Esophagus muscularis mucosa (tissue), 4 donors: ENCODE results near the gene FAM83F. TPM values are rescaled to one million over a fixed set of nuclear protein-coding genes. Genes with fewer than 3 reads are reported as not detected.

ENCODE experiments used
- DNase-seq: peaks from one replicate; pipeline ENCODE4 v3.0.0-alpha.2; 2017; ENCODE audit errors: extremely low spot score
- H3K27ac ChIP-seq, 4 donors: fragments of 200-600 bp; sonication (generic); replicated peaks in 1 of 4; 1 replicate in 3 of 4; 2 replicates in 1 of 4; pipeline ENCODE4 v1.5.1; 2016 to 2019; ENCODE audit warnings: mild to moderate bottlenecking in 1 of 4
- H3K27me3 ChIP-seq, 4 donors: fragments of 200-600 bp; sonication (generic); one replicate each; pipeline versions ENCODE4 v1.5.1 to v1.6.0; 2016 to 2019
- H3K36me3 ChIP-seq, 4 donors: fragments of 200-600 bp; sonication (generic); one replicate each; pipeline ENCODE4 v1.5.1; 2016 to 2019
- H3K4me1 ChIP-seq, 4 donors: fragments of 200-600 bp; sonication (generic); one replicate each; pipeline ENCODE4 v1.5.1; 2016 to 2019
- H3K4me3 ChIP-seq, 4 donors: fragments of 200-600 bp; sonication (generic); 1 replicate in 2 of 4; 2 replicates in 2 of 4; pipeline ENCODE4 v1.5.1; 2016 to 2019; ENCODE audit warnings: mild to moderate bottlenecking in 4 of 4, moderate library complexity in 1 of 4
- H3K9me3 ChIP-seq, 4 donors: fragments of 200-600 bp; sonication (generic); 1 replicate in 3 of 4; 2 replicates in 1 of 4; pipeline ENCODE4 v1.5.1; 2016 to 2019
- CTCF ChIP-seq, 3 experiments: fragments of 200-600 bp in 2 of 3; fragments of 450-650 bp in 1 of 3; sonication (generic) in 2 of 3; IDR thresholded peaks; one replicate each; pipeline ENCODE4 v1.5.1; 2017 to 2019; ENCODE audit warnings: antibody characterized with exemption in 3 of 3, mild to moderate bottlenecking in 2 of 3, moderate library complexity in 1 of 3
- EP300 ChIP-seq: sonication (generic); formaldehyde crosslinking; IDR thresholded peaks from one replicate; pipeline ENCODE4 v1.6.1; 2017; ENCODE audit warnings: antibody characterized with exemption
- POLR2A ChIP-seq: fragments of 450-650 bp; IDR thresholded peaks from one replicate; pipeline ENCODE4 v1.6.1; 2017; ENCODE audit warnings: antibody characterized with exemption, moderate library complexity, mild to moderate bottlenecking, low read depth
- POLR2AphosphoS5 ChIP-seq, 2 donors: sonication (generic); formaldehyde crosslinking; IDR thresholded peaks; one replicate each; pipeline ENCODE4 v1.6.1; 2017; ENCODE audit warnings: antibody characterized with exemption in 2 of 2
- WGBS: methylation state at CpG from one replicate; pipeline ENCODE4 v1.1.5; 2018; 5-methylcytosine and 5-hydroxymethylcytosine counted together
- intact Hi-C: fragments of 100-400 bp; cut with DNase I; formaldehyde crosslinking; loops from one replicate; pipeline ENCODE4 v1.15.1; 2023
- total RNA-seq, 4 donors: library from RNA; depleted of rRNA; stranded (reverse); fragments of >200 nt; gene quantifications; one replicate each; pipeline versions ENCODE4 v1.1.0 to v1.2.1, GENCODE V29; 2016

The FAM83F gene
- total RNA-seq, 4 donors from 2014 or later, result 0.19 to 0.66 (median 0.41) TPM

GRCh38 chr22:40014667-40015248, 20.0 kb downstream of the FAM83F start:
- Histone ChIP-seq H3K36me3 (no peaks in the 10 kb centered on the region), H3K4me3 (no peak overlapping the region), H3K9me3 (no peaks in the 10 kb centered on the region), H3K27me3 (peaks cover 0 to 59% (median 0%) of the 10 kb centered on the region in 4 donors), H3K27ac (no peak overlapping the region), H3K4me1 (peaks cover 0 to 5% (median 0%) of the 10 kb centered on the region in 4 donors)
- WGBS, result 86% methylated on average over 5 of the region's 5 CpGs
- DNase-seq, result no peak
- no peak for TF ChIP-seq EP300
- no peak for TF ChIP-seq CTCF (IDR thresholded peaks at IDR 0.05)
- no peak for TF ChIP-seq POLR2AphosphoS5 (IDR thresholded peaks at IDR 0.05)
- TF ChIP-seq POLR2A, result no peak
- intact Hi-C loops, result no loop called here

GRCh38 chr22:40015358-40015976, 20.7 kb downstream of the FAM83F start:
- no peaks in the 10 kb centered on the region for H3K36me3 ChIP-seq
- H3K4me1 ChIP-seq, result no peaks in the 10 kb centered on the region
- peaks cover 0 to 54% (median 0%) of the 10 kb centered on the region in 4 donors for H3K27me3 ChIP-seq
- H3K9me3 ChIP-seq, result no peaks in the 10 kb centered on the region
- TF ChIP-seq EP300 (no peak), POLR2A (no peak), CTCF (IDR thresholded peaks at IDR 0.05) (no peak), POLR2AphosphoS5 (IDR thresholded peaks at IDR 0.05) (no peak)
- intact Hi-C loops, result no loop called here
- DNase-seq, result no peak
- 77% methylated on average over 10 of the region's 10 CpGs for WGBS
- no peak overlapping the region for H3K4me3 ChIP-seq
- H3K27ac ChIP-seq, result no peak overlapping the region

GRCh38 chr22:40018051-40018450, 23.3 kb downstream of the FAM83F start:
- 91% methylated on average over 6 of the region's 6 CpGs for WGBS
- TF ChIP-seq POLR2A, result no peak
- no peak for TF ChIP-seq POLR2AphosphoS5 (IDR thresholded peaks at IDR 0.05)
- no peak for TF ChIP-seq EP300
- TF ChIP-seq CTCF (IDR thresholded peaks at IDR 0.05), result no peak
- intact Hi-C loops, result no loop called here
- no peak overlapping the region for H3K27ac ChIP-seq
- no peaks in the 10 kb centered on the region for H3K4me1 ChIP-seq
- no peak overlapping the region for H3K4me3 ChIP-seq
- H3K36me3 ChIP-seq, result no peaks in the 10 kb centered on the region
- H3K9me3 ChIP-seq, result no peaks in the 10 kb centered on the region
- peaks cover 0 to 35% (median 0%) of the 10 kb centered on the region in 4 donors for H3K27me3 ChIP-seq
- no peak for DNase-seq

- H3K36me3 ChIP-seq, result no peaks in the 10 kb centered on the region
- H3K27me3 ChIP-seq, result peaks cover 0 to 45% (median 0%) of the 10 kb centered on the region in 4 donors
- H3K9me3 ChIP-seq, result no peaks in the 10 kb centered on the region
- no peak overlapping the region for H3K27ac ChIP-seq
- intact Hi-C loops, result no loop called here
- no peaks in the 10 kb centered on the region for H3K4me1 ChIP-seq
- H3K4me3 ChIP-seq, result no peak overlapping the region
- DNase-seq, result no peak
- TF ChIP-seq CTCF (IDR thresholded peaks at IDR 0.05) (no peak), POLR2A (no peak), POLR2AphosphoS5 (IDR thresholded peaks at IDR 0.05) (no peak), EP300 (no peak)
- 84% methylated on average over 3 of the region's 9 CpGs for WGBS
Measured at GRCh38 chr22:40019100-40019499, 24.3 kb downstream of the FAM83F start.
